ENCODE measurements around the gene ELFN1.

GRCh38 chr7:1723254-1723653 lies 53.2 kb downstream of the ELFN1 start:
- TF ChIP-seq E2F1 (CRISPR knock-in tag; IDR thresholded peaks at IDR 0.05) (no peak), MEF2A (IDR thresholded peaks at IDR 0.05; ENCODE audit: control insufficient read depth, low read depth, low read length) (no peak), CREB5 (CRISPR knock-in tag; IDR thresholded peaks at IDR 0.05) (no peak), ATF3 (IDR thresholded peaks at IDR 0.05) (no peak), ATF3 (CRISPR knock-in tag; conservative IDR thresholded peaks at IDR 0.05) (no peak), PHTF2 (CRISPR knock-in tag; IDR thresholded peaks at IDR 0.05) (no peak), E4F1 (CRISPR knock-in tag; IDR thresholded peaks at IDR 0.05; ENCODE audit: borderline replicate concordance) (no peak), RBM22 (IDR thresholded peaks at IDR 0.05; ENCODE audit: low read depth, low read length, poor library complexity, severe bottlenecking) (no peak), ZMIZ1 (IDR thresholded peaks at IDR 0.05; ENCODE audit: low read depth in 2 of 2, low read length in 2 of 2) (no peak), RNF2 (IDR thresholded peaks at IDR 0.05) (no peak), SAFB2 (IDR thresholded peaks at IDR 0.05; ENCODE audit: borderline replicate concordance, low read depth, low read length, severe bottlenecking) (no peak), CREM (IDR thresholded peaks at IDR 0.05; ENCODE audit: low read depth) (no peak), CTCF (IDR thresholded peaks at IDR 0.05 in 2 of 3, conservative IDR thresholded peaks at IDR 0.05 in 1 of 3; ENCODE audit: insufficient read depth in 2 of 3, low read depth in 1 of 3, low read length in 3 of 3) (no peak), ZNF384 (IDR thresholded peaks at IDR 0.05; ENCODE audit: low read depth, low read length) (no peak), HNRNPK (IDR thresholded peaks at IDR 0.05; ENCODE audit: low read depth, low read length, poor library complexity, severe bottlenecking) (no peak)
